GM12864 (cell line): ENCODE results near the gene GNG8.

ENCODE experiments used
- DNase-seq: peaks from one replicate; pipeline ENCODE4 v3.0.0-alpha.2; 2011; ENCODE audit warnings: low read depth
- H3K4me3 ChIP-seq: 2 replicates; pipeline ENCODE4 v1.5.1; 2011; ENCODE audit warnings: mild to moderate bottlenecking, low read depth, low read length, control low read depth
- CTCF ChIP-seq: IDR thresholded peaks from 2 replicates; pipeline ENCODE4 v1.5.1; 2011; ENCODE audit warnings: low read depth, mild to moderate bottlenecking, moderate library complexity, low read length, control low read depth, inconsistent platforms; ENCODE audit errors: missing control alignments

The GNG8 gene

GRCh38 chr19:46598372-46598917 lies 37.6 kb downstream of the GNG8 start:
- H3K4me3 ChIP-seq = no peak overlapping the region
- DNase-seq = no peak
- no peak for TF ChIP-seq CTCF

- H3K4me3 ChIP-seq = no peak overlapping the region
- DNase-seq = no peak
- TF ChIP-seq CTCF = no peak
Observed at GRCh38 chr19:46596008-46596407, 40.0 kb downstream of the GNG8 start.

- TF ChIP-seq CTCF = no peak
- no peak overlapping the region for H3K4me3 ChIP-seq
- DNase-seq = no peak
Observed at GRCh38 chr19:46591870-46592269, 44.1 kb downstream of the GNG8 start.

- no peak for TF ChIP-seq CTCF
- no peak for DNase-seq
- H3K4me3 ChIP-seq = no peak overlapping the region
Observed at GRCh38 chr19:46591254-46591653, 44.7 kb downstream of the GNG8 start.

GRCh38 chr19:46587861-46588260 lies 48.1 kb downstream of the GNG8 start:
- no peak for DNase-seq
- no peak for TF ChIP-seq CTCF
- H3K4me3 ChIP-seq = no peak overlapping the region

- TF ChIP-seq CTCF = no peak
- H3K4me3 ChIP-seq = no peak overlapping the region
- DNase-seq = no peak
Observed at GRCh38 chr19:46586294-46586693, 49.7 kb downstream of the GNG8 start.

- DNase-seq = no peak
- no peak overlapping the region for H3K4me3 ChIP-seq
- no peak for TF ChIP-seq CTCF
Observed at GRCh38 chr19:46585539-46585938, 50.5 kb downstream of the GNG8 start.
